D341Med (cell line): ENCODE data around the gene KIF3A.

Experiments
- DNase-seq: peaks from one replicate; pipeline ENCODE4 v3.0.0; 2012; ENCODE audit warnings: low spot score

KIF3A gene

GRCh38 chr5:132753135-132753987 is 16.0 kb upstream of the KIF3A start:
- DNase-seq = peak; percentile 61

DNA sequence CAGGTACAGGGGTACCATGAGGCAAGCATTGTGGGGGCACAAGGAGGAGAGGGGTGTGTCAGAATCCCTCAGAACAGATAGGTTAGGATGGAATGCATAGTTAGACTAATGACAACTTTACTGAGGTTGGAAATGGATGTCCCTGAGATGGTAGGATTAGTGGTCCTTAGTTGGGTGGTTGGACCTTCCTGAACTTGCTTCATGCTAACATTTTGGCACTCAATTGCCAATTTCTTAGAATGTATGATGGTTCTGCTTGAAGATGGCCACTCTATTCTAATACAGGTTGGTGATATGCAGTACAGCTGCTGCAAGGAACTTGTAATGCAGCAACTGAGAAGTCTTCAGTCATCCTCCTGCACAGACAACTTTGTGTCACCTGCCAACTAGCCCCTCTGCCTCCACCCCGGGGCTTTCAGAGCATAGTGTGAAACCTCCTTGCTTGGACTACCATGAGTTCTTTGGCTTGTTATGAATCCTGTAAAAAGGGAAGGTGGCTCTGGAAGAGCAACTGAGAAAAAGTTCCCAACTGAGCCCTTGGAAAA is 15.3 kb upstream of the KIF3A start:
- no peak for DNase-seq

- peak; percentile 3 for DNase-seq
Measured at GRCh38 chr5:132751971-132752580, 14.7 kb upstream of the KIF3A start.

DNA sequence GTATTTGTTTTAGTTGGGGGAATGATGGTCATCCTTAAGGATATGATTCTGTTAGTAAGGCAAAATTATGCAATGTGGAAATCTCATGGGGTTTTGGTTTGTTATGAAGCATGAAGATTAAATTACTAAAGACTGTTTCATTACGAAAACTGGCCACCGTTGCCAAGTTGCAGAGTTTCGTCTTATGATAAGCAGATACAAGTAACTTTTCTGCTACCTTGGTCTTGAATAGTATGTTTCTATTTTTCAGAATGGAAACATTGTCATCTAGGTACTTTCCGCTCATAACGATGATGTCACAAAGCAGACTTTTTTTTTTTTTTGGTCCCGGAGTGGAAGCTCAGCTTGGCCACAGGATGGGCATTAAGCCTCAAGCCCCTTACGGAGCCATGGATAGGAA is 14.1 kb upstream of the KIF3A start:
- DNase-seq = no peak

DNA sequence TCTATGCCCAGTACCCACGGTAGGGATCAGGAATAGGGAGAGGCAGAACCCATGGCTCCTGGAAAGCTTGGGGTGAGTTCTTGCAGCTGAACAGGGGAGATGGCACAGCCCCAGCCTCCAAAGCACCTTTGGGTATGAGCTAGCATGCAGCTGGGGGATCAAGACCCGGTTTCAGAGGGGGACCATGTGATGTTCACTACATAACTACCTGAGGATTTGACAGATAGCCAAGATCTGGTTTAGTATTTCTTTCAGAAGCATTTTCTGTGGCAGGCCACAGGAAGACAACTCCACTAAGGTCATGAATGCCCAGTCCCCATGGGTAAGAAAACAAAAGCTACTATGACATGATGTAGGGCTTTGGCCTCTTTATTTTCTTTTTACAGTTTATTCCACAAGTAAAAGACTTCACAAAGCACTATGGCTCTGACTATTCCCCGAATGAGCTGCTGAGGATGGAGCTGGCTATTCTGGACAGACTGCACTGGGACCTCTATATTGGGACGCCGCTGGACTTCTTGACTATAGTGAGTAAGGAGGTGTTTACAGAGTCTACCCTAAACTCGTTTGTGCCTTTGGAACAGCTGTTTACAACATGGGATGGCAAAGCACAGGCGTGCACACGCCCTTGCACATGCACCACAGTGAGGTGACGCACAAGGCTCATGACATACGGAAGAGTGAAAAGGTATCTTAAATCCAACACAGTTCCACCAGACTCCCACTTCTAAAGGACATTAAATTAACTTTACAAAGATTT is 13.3 kb upstream of the KIF3A start:
- DNase-seq = no peak

- no peak for DNase-seq
Measured at GRCh38 chr5:132749506-132749905, 12.2 kb upstream of the KIF3A start.

DNA sequence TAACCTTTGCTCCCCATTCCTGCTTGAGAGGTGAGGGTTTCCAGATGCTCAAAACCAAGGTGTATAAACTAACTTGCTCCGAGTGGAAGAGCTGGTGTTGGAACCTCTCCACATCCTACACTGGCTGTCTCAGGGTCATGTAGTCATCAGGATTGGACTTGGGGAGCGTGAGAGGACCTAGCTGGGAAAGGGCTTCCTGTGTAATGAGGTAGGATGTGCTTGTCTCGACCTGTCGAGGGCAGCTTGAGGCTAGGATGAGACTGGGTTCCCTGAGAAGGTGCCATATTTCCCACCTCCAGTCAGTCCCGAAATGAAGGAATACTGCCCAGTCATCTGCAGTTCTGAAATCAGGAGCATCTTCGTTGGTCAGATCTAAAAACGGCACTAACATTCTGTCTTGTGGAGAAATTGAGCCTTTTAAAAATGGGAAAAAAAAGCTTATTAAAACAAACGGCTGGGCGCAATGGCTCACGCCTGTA is 11.2 kb upstream of the KIF3A start:
- DNase-seq = no peak

DNA sequence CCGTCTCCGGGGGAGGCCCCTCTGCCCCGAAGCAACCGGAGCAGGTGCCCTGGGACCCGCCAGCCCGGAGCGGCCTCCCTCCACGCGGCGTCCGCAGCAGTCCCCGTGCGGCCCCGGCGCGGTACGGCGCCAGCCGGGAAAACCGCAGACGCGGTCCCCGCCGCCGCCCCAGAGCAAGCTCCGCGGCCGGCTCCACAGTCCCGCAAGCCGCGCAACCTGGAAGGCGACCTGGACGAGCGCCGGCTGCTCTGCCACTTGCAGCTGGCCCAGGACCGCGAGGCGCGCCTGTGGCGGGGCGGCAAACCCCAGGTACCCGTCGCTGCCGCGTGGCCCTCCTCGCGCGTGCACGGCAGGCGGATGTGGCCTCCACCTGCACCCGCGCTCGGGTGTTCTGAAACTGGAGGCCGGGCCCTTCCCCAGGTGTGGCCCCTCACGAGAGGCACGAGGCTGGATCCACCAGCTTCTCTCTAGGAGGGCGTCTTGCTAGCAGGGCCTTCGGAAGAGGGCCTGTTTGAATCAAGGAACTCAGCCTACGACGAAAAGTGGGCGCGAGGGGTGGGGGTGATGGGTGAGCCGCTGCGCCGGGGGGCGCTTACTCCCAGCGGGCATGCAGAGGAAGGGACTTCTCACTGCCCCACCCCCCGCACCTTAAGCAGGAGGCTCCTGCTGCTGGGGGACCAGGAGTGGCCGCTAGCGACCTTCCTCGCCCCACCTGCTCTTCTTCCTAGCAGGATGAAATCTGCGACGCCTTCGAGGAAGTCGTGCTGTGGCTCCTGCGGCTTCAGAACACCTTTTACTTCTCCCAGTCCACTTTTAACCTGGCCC is 10.5 kb upstream of the KIF3A start:
- no peak for DNase-seq

DNA sequence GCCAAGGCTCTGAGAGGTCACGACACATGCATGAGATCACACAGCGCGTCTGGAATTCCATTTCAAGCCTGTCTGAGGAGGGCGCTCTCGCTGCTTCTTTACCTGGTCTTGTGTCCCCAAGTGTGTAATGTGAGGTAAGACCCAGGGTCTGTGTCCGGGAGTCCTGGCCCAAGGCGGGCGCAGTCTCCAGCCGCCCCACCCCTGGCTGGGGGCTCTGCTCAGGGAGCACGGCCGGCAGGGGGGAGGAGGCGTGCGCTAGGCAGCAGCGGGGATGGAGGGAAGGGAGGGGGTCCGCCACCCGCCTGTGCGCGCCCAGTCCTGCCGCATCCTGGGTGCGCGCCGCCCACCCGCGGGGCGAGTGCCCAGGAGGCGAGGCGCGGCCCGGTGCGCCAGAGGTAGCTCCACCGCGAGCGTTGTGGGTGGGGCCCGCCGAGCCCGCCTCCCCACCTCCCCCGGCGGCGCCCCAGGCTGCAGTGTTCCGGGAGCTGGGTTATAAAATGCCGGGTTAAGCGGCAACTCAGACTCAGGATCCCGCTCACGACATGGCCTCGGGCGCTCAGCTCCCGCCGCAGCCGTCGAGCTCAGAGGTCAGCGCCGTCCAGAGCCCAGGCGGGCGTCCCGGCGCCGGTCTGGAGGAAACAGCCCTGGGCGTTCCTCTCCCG is 9.7 kb upstream of the KIF3A start, which contains the start of gene CCNI2:
TSS of gene CCNI2 (plus strand) at position 473 of the 662 bp plus-strand sequence. CDS start at position 543, 70 bp downstream.
- peak; percentile 52 for DNase-seq

GRCh38 chr5:132746592-132746953 is 9.2 kb upstream of the KIF3A start:
- DNase-seq = no peak

GRCh38 chr5:132744659-132745058 is 7.3 kb upstream of the KIF3A start:
- DNase-seq = no peak

GRCh38 chr5:132742626-132743025 is 5.3 kb upstream of the KIF3A start:
- DNase-seq = no peak

DNA sequence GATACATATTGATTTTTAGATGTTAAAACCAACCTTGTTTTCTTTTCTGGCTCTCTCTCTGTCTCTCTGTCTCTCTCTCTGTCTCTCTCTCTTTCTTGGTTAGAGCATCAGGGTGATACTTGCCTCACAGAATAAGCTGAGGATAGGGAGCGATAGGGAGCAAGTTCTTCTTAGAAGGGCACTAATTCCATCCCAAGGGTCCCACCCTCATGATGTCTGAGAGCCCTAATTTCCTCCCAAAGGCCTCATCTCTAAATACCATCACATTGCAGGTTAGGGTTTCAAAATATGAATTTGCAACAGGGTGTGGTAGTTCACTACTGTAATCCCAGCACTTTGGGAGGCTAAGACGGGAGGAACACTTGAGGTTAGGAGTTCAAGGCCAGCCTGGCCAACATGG is 4.8 kb upstream of the KIF3A start:
- DNase-seq = no peak

DNA sequence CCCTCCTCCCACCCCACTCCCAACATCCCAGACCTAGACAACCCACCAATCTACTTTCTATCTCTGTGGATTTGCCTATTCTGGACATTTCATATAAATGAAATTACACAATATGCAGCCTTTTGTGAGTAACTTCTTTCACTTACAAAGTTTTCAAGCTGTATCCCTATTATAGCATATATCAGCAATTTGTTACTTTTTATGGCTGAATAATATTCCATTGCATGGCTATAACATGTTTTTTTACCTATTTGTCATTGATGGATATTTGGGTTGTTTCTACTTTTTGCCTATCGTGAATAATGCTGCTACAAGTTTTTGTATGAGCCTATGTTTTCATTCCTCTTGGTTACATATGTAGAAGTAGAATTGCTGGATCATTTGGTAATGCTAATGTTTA is 1.9 kb upstream of the KIF3A start:
- DNase-seq = no peak

DNA sequence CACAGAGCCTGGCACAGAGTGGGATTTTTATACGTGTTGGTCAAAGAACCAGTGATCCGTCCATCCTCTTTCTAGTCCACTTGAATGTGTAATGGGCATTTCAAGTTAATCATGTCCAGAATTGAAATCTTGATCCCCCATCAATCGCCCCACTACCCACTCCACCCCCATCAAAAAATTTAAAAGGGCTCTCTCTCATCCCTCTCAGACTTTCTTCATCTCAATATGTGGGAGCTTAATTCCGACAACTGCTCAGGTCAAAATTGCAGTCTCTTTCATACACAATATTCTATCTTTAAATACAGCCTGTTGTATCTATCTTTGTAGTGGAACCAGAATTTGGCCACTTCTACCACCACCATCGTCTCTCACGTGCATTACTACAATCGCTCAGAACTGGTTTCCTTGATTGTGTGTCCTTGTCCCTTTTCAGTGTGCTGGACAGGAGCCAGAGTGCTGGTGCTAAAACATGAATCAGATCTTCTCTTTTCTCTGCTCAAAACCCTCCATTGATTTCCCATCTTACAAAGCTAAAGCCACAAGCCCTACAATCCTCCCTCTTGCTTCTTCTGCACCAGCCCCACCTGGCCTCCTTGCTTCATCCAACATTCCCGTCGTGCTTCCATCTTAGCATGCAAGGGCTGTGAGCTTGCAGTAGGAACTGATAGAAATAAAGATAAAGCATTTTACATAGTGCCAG is 786 bp upstream of the KIF3A start:
- DNase-seq = no peak

- no peak for DNase-seq
Measured at GRCh38 chr5:132734687-132735086, 2.7 kb downstream of the KIF3A start.

DNA sequence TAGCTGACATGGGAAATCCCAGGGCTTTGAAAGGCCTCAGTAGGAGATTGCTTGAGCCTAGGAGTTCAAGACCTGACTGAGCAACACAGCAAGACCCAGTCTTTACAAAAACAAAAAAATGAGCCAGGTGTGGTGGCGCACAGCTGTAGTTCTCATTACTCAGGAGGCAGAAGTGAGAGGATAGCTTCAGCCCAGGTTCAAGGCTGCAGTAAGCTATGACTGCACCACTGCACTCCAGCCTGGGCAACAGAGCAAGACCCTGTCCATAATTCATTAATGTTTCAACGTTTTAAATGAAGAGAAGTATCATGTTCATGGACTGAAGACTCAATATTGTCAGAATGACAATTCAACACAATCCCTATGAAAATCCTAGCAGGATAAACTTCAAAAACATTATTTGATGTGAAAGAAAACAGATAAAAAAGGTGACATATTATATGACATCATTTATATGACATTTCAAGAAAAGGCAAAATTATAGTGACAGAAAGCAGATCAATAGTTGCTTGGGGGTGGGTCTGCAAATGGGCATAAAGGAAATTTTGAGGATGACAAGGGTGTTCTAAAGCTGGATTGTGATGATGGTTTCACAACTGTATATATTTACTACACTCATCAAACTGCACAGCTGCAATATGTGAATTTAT is 3.7 kb downstream of the KIF3A start:
- no peak for DNase-seq

DNA sequence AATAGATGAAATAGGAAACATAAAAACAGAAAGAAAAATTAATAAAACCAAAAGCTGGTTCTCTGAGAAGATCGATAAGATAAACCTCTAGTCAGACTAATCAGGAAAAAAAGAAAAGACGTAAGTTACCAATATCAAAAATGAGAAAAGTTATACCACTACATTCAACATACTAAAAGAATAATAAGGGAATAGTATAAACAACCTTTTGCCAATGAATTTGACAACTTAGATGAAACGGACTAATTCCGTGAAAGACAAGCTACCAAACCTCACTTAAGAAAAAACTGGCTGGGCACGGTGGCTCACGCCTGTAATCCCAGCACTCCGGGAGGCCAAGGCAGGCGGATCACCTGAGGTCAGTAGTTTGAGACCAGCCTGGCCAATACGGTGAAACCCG is 7.5 kb downstream of the KIF3A start:
- no peak for DNase-seq

- DNase-seq = no peak
Measured at GRCh38 chr5:132725745-132726144, 11.6 kb downstream of the KIF3A start.
